HepG2 (cell line): Measurements from ENCODE around the gene ADCY5. TPM values are rescaled to one million over a fixed set of nuclear protein-coding genes. Genes with fewer than 3 reads are reported as not detected.

Experiments used
- MIER3 ChIP-seq: IDR thresholded peaks from 2 replicates; pipeline ENCODE4 v1.6.1; 2016; ENCODE audit warnings: missing compliant biosample characterization, borderline replicate concordance
- NCOA1 ChIP-seq: sonication (generic); formaldehyde crosslinking; IDR thresholded peaks from 2 replicates; pipeline ENCODE4 v1.9.0; 2021; ENCODE audit warnings: missing genetic modification reagents
- NFE2 ChIP-seq: sonication (generic); formaldehyde crosslinking; IDR thresholded peaks from 2 replicates; pipeline ENCODE4 v1.4.0; 2020; ENCODE audit warnings: missing genetic modification reagents
- RFX5 ChIP-seq: IDR thresholded peaks from 2 replicates; pipeline ENCODE4 v1.6.1; 2011; ENCODE audit warnings: low read depth, low read length, improper control_type of control experiment
- polyA plus RNA-seq, 8 experiments: library from polyadenylated mRNA; depleted of rRNA in 3 of 8; stranded (reverse) in 7 of 8; unstranded in 1 of 8; fragments of >200 nt; fragmentation: Illumina TruSeq in 4 of 8; extraction: Trizol in 4 of 8; gene quantifications; 2 replicates each; pipeline versions ENCODE4 v1.2.1 to v1.2.3, GENCODE V29; 2011 to 2016; ENCODE audit warnings: low read depth in 4 of 8, missing spikeins in 1 of 8, mixed read lengths in 1 of 8; ENCODE audit not compliant: insufficient read depth in 1 of 8
- total RNA-seq, 5 experiments: library from RNA; depleted of rRNA; stranded (reverse); fragments of >200 nt; fragmentation: Illumina TruSeq; extraction: Trizol; gene quantifications; 2 replicates each; pipeline ENCODE4 v1.2.3, GENCODE V29; 2016; ENCODE audit warnings: low read depth in 1 of 5
- TF ChIP-seq, protein P1 (sequence below): sonication (generic); formaldehyde crosslinking; IDR thresholded peaks from 2 replicates; pipeline ENCODE4 v1.4.0; 2020; ENCODE audit warnings: missing genetic modification reagents
- TF ChIP-seq, protein P2 (sequence below): sonication (generic); formaldehyde crosslinking; IDR thresholded peaks from 2 replicates; pipeline ENCODE4 v1.4.0; 2020; ENCODE audit warnings: missing genetic modification reagents
- TF ChIP-seq, protein P3 (sequence below): sonication (generic); formaldehyde crosslinking; IDR thresholded peaks from 2 replicates; pipeline ENCODE4 v1.5.0; 2020; ENCODE audit warnings: mild to moderate bottlenecking, missing genetic modification reagents, borderline replicate concordance

ADCY5 gene
- total and polyA plus RNA-seq, 2 of the 13 experiments (the other 11 are each of a cell fraction or from before 2014, with no cell fraction given), result not detected

DNA sequence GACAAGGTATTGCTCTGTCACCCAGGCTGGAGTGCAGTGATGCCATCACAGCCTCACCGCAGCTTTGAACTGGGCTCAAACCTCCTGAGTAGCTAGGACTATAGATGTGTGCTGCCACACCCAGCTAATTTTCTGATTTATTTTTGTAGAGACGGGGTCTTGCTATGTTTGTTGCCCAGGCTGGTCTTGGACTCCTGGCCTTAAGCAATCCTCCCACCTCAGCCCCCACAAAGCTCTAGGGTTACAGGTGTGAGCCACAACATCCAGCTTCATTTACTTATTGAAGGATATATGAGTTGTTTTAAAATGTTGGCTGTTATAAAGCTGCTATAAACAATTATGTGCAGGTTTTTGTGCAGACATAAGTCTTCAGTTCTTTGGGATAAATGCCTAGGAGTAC is 184.9 kb downstream of the ADCY5 start (continued):
- TF ChIP-seq, protein P1, sequence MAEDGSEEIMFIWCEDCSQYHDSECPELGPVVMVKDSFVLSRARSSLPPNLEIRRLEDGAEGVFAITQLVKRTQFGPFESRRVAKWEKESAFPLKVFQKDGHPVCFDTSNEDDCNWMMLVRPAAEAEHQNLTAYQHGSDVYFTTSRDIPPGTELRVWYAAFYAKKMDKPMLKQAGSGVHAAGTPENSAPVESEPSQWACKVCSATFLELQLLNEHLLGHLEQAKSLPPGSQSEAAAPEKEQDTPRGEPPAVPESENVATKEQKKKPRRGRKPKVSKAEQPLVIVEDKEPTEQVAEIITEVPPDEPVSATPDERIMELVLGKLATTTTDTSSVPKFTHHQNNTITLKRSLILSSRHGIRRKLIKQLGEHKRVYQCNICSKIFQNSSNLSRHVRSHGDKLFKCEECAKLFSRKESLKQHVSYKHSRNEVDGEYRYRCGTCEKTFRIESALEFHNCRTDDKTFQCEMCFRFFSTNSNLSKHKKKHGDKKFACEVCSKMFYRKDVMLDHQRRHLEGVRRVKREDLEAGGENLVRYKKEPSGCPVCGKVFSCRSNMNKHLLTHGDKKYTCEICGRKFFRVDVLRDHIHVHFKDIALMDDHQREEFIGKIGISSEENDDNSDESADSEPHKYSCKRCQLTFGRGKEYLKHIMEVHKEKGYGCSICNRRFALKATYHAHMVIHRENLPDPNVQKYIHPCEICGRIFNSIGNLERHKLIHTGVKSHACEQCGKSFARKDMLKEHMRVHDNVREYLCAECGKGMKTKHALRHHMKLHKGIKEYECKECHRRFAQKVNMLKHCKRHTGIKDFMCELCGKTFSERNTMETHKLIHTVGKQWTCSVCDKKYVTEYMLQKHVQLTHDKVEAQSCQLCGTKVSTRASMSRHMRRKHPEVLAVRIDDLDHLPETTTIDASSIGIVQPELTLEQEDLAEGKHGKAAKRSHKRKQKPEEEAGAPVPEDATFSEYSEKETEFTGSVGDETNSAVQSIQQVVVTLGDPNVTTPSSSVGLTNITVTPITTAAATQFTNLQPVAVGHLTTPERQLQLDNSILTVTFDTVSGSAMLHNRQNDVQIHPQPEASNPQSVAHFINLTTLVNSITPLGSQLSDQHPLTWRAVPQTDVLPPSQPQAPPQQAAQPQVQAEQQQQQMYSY (CRISPR knock-in tag), result no peak
- TF ChIP-seq, protein P2, sequence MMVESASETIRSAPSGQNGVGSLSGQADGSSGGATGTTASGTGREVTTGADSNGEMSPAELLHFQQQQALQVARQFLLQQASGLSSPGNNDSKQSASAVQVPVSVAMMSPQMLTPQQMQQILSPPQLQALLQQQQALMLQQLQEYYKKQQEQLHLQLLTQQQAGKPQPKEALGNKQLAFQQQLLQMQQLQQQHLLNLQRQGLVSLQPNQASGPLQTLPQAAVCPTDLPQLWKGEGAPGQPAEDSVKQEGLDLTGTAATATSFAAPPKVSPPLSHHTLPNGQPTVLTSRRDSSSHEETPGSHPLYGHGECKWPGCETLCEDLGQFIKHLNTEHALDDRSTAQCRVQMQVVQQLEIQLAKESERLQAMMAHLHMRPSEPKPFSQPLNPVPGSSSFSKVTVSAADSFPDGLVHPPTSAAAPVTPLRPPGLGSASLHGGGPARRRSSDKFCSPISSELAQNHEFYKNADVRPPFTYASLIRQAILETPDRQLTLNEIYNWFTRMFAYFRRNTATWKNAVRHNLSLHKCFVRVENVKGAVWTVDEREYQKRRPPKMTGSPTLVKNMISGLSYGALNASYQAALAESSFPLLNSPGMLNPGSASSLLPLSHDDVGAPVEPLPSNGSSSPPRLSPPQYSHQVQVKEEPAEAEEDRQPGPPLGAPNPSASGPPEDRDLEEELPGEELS (CRISPR knock-in tag), result no peak
- TF ChIP-seq RFX5, result no peak
- no peak for TF ChIP-seq NCOA1
- TF ChIP-seq, protein P3, sequence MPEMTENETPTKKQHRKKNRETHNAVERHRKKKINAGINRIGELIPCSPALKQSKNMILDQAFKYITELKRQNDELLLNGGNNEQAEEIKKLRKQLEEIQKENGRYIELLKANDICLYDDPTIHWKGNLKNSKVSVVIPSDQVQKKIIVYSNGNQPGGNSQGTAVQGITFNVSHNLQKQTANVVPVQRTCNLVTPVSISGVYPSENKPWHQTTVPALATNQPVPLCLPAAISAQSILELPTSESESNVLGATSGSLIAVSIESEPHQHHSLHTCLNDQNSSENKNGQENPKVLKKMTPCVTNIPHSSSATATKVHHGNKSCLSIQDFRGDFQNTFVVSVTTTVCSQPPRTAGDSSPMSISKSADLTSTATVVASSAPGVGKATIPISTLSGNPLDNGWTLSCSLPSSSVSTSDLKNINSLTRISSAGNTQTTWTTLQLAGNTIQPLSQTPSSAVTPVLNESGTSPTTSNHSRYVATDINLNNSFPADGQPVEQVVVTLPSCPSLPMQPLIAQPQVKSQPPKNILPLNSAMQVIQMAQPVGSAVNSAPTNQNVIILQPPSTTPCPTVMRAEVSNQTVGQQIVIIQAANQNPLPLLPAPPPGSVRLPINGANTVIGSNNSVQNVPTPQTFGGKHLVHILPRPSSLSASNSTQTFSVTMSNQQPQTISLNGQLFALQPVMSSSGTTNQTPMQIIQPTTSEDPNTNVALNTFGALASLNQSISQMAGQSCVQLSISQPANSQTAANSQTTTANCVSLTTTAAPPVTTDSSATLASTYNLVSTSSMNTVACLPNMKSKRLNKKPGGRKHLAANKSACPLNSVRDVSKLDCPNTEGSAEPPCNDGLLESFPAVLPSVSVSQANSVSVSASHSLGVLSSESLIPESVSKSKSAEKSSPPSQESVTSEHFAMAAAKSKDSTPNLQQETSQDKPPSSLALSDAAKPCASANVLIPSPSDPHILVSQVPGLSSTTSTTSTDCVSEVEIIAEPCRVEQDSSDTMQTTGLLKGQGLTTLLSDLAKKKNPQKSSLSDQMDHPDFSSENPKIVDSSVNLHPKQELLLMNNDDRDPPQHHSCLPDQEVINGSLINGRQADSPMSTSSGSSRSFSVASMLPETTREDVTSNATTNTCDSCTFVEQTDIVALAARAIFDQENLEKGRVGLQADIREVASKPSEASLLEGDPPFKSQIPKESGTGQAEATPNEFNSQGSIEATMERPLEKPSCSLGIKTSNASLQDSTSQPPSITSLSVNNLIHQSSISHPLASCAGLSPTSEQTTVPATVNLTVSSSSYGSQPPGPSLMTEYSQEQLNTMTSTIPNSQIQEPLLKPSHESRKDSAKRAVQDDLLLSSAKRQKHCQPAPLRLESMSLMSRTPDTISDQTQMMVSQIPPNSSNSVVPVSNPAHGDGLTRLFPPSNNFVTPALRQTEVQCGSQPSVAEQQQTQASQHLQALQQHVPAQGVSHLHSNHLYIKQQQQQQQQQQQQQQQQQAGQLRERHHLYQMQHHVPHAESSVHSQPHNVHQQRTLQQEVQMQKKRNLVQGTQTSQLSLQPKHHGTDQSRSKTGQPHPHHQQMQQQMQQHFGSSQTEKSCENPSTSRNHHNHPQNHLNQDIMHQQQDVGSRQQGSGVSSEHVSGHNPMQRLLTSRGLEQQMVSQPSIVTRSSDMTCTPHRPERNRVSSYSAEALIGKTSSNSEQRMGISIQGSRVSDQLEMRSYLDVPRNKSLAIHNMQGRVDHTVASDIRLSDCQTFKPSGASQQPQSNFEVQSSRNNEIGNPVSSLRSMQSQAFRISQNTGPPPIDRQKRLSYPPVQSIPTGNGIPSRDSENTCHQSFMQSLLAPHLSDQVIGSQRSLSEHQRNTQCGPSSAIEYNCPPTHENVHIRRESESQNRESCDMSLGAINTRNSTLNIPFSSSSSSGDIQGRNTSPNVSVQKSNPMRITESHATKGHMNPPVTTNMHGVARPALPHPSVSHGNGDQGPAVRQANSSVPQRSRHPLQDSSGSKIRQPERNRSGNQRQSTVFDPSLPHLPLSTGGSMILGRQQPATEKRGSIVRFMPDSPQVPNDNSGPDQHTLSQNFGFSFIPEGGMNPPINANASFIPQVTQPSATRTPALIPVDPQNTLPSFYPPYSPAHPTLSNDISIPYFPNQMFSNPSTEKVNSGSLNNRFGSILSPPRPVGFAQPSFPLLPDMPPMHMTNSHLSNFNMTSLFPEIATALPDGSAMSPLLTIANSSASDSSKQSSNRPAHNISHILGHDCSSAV (CRISPR knock-in tag), result no peak
- TF ChIP-seq MIER3 (CRISPR knock-in tag), result no peak
- TF ChIP-seq NFE2 (CRISPR knock-in tag), result no peak
